Smooth muscle cell (in vitro differentiated cells): ENCODE results near the gene IFNA6. TPM values are rescaled to one million over a fixed set of nuclear protein-coding genes. Genes with fewer than 3 reads are reported as not detected.

Experiments used
- DNase-seq: peaks from one replicate; lab custom pipeline; 2025; ENCODE audit not compliant: unreplicated experiment; lab: John Stamatoyannopoulos, UW
- H2AFZ ChIP-seq: fragments of 200-600 bp; sonication (generic); 2 replicates; pipeline ENCODE4 v1.6.0; 2016; ENCODE audit warnings: antibody characterized with exemption, low read depth, mild to moderate bottlenecking
- H3F3A ChIP-seq: fragments of 200-600 bp; sonication (generic); 2 replicates; pipeline ENCODE4 v1.6.0; 2017; ENCODE audit warnings: antibody characterized with exemption, low read depth
- H3K27ac ChIP-seq: fragments of 200-600 bp; sonication (generic); 2 replicates; pipeline ENCODE4 v1.5.1; 2016; ENCODE audit warnings: low read depth, mild to moderate bottlenecking
- H3K27me3 ChIP-seq: fragments of 200-600 bp; sonication (generic); 2 replicates; pipeline ENCODE4 v1.6.1; 2016; ENCODE audit warnings: low read depth, mild to moderate bottlenecking
- H3K36me3 ChIP-seq: fragments of 200-600 bp; sonication (generic); 2 replicates; pipeline ENCODE4 v1.5.1; 2016; ENCODE audit warnings: low read depth
- H3K4me1 ChIP-seq: fragments of 200-600 bp; sonication (generic); 2 replicates; pipeline ENCODE4 v1.5.1; 2016; ENCODE audit warnings: low read depth
- H3K4me2 ChIP-seq: fragments of 200-600 bp; sonication (generic); 2 replicates; pipeline ENCODE4 v1.6.0; 2016; ENCODE audit warnings: mild to moderate bottlenecking
- H3K4me3 ChIP-seq: fragments of 200-600 bp; sonication (generic); 2 replicates; pipeline ENCODE4 v1.5.1; 2016; ENCODE audit warnings: mild to moderate bottlenecking
- H3K79me2 ChIP-seq: fragments of 200-600 bp; sonication (generic); 2 replicates; pipeline ENCODE4 v1.6.0; 2016; ENCODE audit warnings: low read depth, mild to moderate bottlenecking
- H3K9ac ChIP-seq: fragments of 200-600 bp; sonication (generic); 2 replicates; pipeline ENCODE4 v1.6.0; 2016; ENCODE audit warnings: low read depth
- H3K9me3 ChIP-seq: fragments of 200-600 bp; sonication (generic); replicated peaks from 2 replicates; pipeline ENCODE4 v1.5.1; 2016; ENCODE audit warnings: low read depth
- H4K20me1 ChIP-seq: fragments of 200-600 bp; sonication (generic); 2 replicates; pipeline ENCODE4 v1.6.0; 2016; ENCODE audit warnings: low read depth
- CTCF ChIP-seq: fragments of 200-600 bp; sonication (generic); IDR thresholded peaks from 2 replicates; pipeline ENCODE4 v1.5.1; 2017; ENCODE audit warnings: borderline replicate concordance, mild to moderate bottlenecking, antibody characterized with exemption; ENCODE audit not compliant: insufficient read depth, poor library complexity, severe bottlenecking
- WGBS: methylation state at CpG from one replicate; pipeline ENCODE4 v1.1.7; 2016; ENCODE audit warnings: low lambda C conversion rate; 5-methylcytosine and 5-hydroxymethylcytosine counted together
- polyA plus RNA-seq: library from polyadenylated mRNA; unstranded; fragments of >200 nt; fragmentation: Nextera tagmentation; extraction: Ambion mirVana; gene quantifications from 2 replicates; pipeline ENCODE4 v1.2.1, GENCODE V29; 2016
- total RNA-seq: library from RNA; depleted of rRNA; stranded (reverse); fragments of >200 nt; gene quantifications from 2 replicates; pipeline ENCODE4 v1.2.3, GENCODE V29; 2014

IFNA6 gene
- total and polyA plus RNA-seq, 2 experiments from 2014 or later, result not detected

- Histone ChIP-seq H4K20me1 (no peaks in the 10 kb centered on the region), H3K36me3 (no peaks in the 10 kb centered on the region), H3K4me2 (peak overlapping the region; percentile 92), H3K9me3 (no peaks in the 10 kb centered on the region), H3K27ac (no peak overlapping the region), H3F3A (no peaks in the 10 kb centered on the region), H3K4me1 (no peaks in the 10 kb centered on the region), H3K9ac (peak overlapping the region; percentile 51), H3K27me3 (peaks cover 18% of the 10 kb centered on the region), H3K4me3 (peak overlapping the region; percentile 84), H2AFZ (peak overlapping the region; percentile 85), H3K79me2 (no peaks in the 10 kb centered on the region)
- WGBS, result 9% methylated on average over 40 of the region's 40 CpGs
- peak; percentile 8 for DNase-seq
- TF ChIP-seq CTCF, result peak; percentile 89
Observed at GRCh38 chr9:21395778-21396717, 45.4 kb upstream of the IFNA6 start.

- WGBS, result 85% methylated on average over 6 of the region's 6 CpGs
- H3K79me2 ChIP-seq, result no peaks in the 10 kb centered on the region
- no peak overlapping the region for H3K9ac ChIP-seq
- H3K27ac ChIP-seq, result no peak overlapping the region
- TF ChIP-seq CTCF, result peak; percentile 24
- no peaks in the 10 kb centered on the region for H3F3A ChIP-seq
- no peaks in the 10 kb centered on the region for H4K20me1 ChIP-seq
- H3K4me3 ChIP-seq, result no peak overlapping the region
- no peak overlapping the region for H3K4me2 ChIP-seq
- H3K36me3 ChIP-seq, result no peaks in the 10 kb centered on the region
- H2AFZ ChIP-seq, result no peak overlapping the region
- no peak for DNase-seq
- no peaks in the 10 kb centered on the region for H3K4me1 ChIP-seq
- H3K9me3 ChIP-seq, result no peaks in the 10 kb centered on the region
- H3K27me3 ChIP-seq, result peaks cover 18% of the 10 kb centered on the region
Observed at GRCh38 chr9:21392270-21392669, 41.6 kb upstream of the IFNA6 start.

GRCh38 chr9:21385131-21385670 lies 34.5 kb upstream of the IFNA6 start, which contains the start of gene IFNA2:
IFNA2 (minus strand) TSS chr9:21385398; CDS start chr9:21385329, 69 bp downstream.
- WGBS, result 60% methylated on average over 1 of the region's 1 CpG
- H3K27me3 ChIP-seq, result peaks cover 11% of the 10 kb centered on the region
- H3K4me3 ChIP-seq, result no peak within 1 kb of the TSS

More at GRCh38 chr9:21385131-21385670, 34.5 kb upstream of the IFNA6 start, which contains the start of gene IFNA2:
- Histone ChIP-seq H3K9me3 (no peaks in the 10 kb centered on the region), H3F3A (no peaks in the 10 kb centered on the region), H3K79me2 (no peaks in the 10 kb centered on the region), H2AFZ (no peak within 1 kb of the TSS), H3K36me3 (no peaks in the 10 kb centered on the region), H3K9ac (no peak within 1 kb of the TSS), H4K20me1 (no peaks in the 10 kb centered on the region), H3K27ac (no peak within 1 kb of the TSS), H3K4me1 (no peaks in the 10 kb centered on the region), H3K4me2 (no peak within 1 kb of the TSS)
- TF ChIP-seq CTCF, result no peak
- no peak for DNase-seq
